ENCODE measurements around the gene LRPAP1. TPM values are rescaled to one million over a fixed set of nuclear protein-coding genes. Genes with fewer than 3 reads are reported as not detected.

LRPAP1 gene
- total RNA-seq, 1 experiment from 2014 or later: 90.8 TPM

GRCh38 chr4:3500634-3501101 lies 31.6 kb downstream of the LRPAP1 start:
- H3K27ac Mint-ChIP-seq: no peak overlapping the region
- H3K4me1 Mint-ChIP-seq: no peaks in the 10 kb centered on the region
- no peak for ATAC-seq
- POLR2A ChIA-PET: no interaction called here
- H3K36me3 Mint-ChIP-seq: peaks cover 5% of the 10 kb centered on the region; the same call in 1 of the 2 replicates
- CTCF ChIA-PET: interaction anchor here (1.0 kb wide), 1 partner anchor 20 kb away, joined by 6 read pairs; no protein-coding TSS in a partner anchor
- TF ChIP-seq ZNF263 (CRISPR knock-in tag; IDR thresholded peaks at IDR 0.05; ENCODE audit: low read depth): no peak
- TF ChIP-seq E2F4 (CRISPR knock-in tag; IDR thresholded peaks at IDR 0.05; ENCODE audit: borderline replicate concordance, low read depth): no peak
- H3K4me3 Mint-ChIP-seq: no peak overlapping the region
- H3K27me3 Mint-ChIP-seq (ENCODE audit: low read depth): peaks cover 27% of the 10 kb centered on the region
- no peaks in the 10 kb centered on the region for H3K9me3 Mint-ChIP-seq
- DNase-seq (ENCODE audit: low spot score): no peak

DNA sequence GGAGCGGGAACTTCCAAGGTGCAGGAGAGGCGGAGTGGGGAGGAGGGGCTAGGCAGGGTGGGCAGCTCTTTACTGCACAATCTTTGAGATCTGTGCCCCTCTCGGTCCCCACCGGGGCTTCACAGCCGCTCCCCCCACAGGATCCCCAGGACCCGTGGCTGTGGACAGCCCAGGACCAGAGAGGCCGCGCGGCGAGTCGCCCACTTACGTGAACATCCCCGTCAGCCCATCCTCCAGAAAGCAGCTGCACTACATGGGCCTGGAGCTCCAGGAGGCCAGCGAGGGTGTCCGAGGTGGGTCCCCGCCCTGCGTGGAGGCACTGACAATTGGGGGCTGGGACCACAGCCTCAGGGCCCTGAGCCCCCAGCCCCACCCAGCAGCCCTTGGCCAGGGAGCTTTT lies 32.1 kb downstream of the LRPAP1 start:
- no peak overlapping the region for H3K27ac Mint-ChIP-seq
- ChIA-PET POLR2A (no interaction called here), CTCF (interaction anchor here (1.0 kb wide), 1 partner anchor 19 kb away, joined by 6 read pairs; no protein-coding TSS in a partner anchor)
- H3K27me3 Mint-ChIP-seq (ENCODE audit: low read depth): peaks cover 33% of the 10 kb centered on the region
- peaks cover 5% of the 10 kb centered on the region; the same call in 1 of the 2 replicates for H3K36me3 Mint-ChIP-seq
- no peaks in the 10 kb centered on the region for H3K4me1 Mint-ChIP-seq
- TF ChIP-seq NR1H2 (CRISPR knock-in tag; IDR thresholded peaks at IDR 0.05) (no peak), ZNF219 (CRISPR knock-in tag; IDR thresholded peaks at IDR 0.05; ENCODE audit: borderline replicate concordance) (no peak), ZNF317 (CRISPR knock-in tag; IDR thresholded peaks at IDR 0.05; ENCODE audit: borderline replicate concordance, low read depth) (no peak), ARID4B (CRISPR knock-in tag; IDR thresholded peaks at IDR 0.05; ENCODE audit: borderline replicate concordance) (no peak), ZNF263 (CRISPR knock-in tag; IDR thresholded peaks at IDR 0.05; ENCODE audit: low read depth) (no peak), ZBTB43 (CRISPR knock-in tag; IDR thresholded peaks at IDR 0.05) (no peak), AFF4 (CRISPR knock-in tag; IDR thresholded peaks at IDR 0.05; ENCODE audit: borderline replicate concordance) (no peak)
- TF ChIP-seq, protein P1, sequence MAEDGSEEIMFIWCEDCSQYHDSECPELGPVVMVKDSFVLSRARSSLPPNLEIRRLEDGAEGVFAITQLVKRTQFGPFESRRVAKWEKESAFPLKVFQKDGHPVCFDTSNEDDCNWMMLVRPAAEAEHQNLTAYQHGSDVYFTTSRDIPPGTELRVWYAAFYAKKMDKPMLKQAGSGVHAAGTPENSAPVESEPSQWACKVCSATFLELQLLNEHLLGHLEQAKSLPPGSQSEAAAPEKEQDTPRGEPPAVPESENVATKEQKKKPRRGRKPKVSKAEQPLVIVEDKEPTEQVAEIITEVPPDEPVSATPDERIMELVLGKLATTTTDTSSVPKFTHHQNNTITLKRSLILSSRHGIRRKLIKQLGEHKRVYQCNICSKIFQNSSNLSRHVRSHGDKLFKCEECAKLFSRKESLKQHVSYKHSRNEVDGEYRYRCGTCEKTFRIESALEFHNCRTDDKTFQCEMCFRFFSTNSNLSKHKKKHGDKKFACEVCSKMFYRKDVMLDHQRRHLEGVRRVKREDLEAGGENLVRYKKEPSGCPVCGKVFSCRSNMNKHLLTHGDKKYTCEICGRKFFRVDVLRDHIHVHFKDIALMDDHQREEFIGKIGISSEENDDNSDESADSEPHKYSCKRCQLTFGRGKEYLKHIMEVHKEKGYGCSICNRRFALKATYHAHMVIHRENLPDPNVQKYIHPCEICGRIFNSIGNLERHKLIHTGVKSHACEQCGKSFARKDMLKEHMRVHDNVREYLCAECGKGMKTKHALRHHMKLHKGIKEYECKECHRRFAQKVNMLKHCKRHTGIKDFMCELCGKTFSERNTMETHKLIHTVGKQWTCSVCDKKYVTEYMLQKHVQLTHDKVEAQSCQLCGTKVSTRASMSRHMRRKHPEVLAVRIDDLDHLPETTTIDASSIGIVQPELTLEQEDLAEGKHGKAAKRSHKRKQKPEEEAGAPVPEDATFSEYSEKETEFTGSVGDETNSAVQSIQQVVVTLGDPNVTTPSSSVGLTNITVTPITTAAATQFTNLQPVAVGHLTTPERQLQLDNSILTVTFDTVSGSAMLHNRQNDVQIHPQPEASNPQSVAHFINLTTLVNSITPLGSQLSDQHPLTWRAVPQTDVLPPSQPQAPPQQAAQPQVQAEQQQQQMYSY (CRISPR knock-in tag; IDR thresholded peaks at IDR 0.05): no peak
- TF ChIP-seq, protein P2, sequence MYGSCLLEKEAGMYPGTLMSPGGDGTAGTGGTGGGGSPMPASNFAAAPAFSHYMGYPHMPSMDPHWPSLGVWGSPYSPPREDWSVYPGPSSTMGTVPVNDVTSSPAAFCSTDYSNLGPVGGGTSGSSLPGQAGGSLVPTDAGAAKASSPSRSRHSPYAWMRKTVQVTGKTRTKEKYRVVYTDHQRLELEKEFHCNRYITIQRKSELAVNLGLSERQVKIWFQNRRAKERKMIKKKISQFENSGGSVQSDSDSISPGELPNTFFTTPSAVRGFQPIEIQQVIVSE (CRISPR knock-in tag; IDR thresholded peaks at IDR 0.05; ENCODE audit: borderline replicate concordance): no peak
- TF ChIP-seq, protein P3, sequence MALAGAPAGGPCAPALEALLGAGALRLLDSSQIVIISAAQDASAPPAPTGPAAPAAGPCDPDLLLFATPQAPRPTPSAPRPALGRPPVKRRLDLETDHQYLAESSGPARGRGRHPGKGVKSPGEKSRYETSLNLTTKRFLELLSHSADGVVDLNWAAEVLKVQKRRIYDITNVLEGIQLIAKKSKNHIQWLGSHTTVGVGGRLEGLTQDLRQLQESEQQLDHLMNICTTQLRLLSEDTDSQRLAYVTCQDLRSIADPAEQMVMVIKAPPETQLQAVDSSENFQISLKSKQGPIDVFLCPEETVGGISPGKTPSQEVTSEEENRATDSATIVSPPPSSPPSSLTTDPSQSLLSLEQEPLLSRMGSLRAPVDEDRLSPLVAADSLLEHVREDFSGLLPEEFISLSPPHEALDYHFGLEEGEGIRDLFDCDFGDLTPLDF (CRISPR knock-in tag; IDR thresholded peaks at IDR 0.05): no peak
- no peaks in the 10 kb centered on the region for H3K9me3 Mint-ChIP-seq
- DNase-seq (ENCODE audit: low spot score) (no peak), ATAC-seq (no peak)
- no peak overlapping the region for H3K4me3 Mint-ChIP-seq
